Loucy (cell line): ENCODE measurements around the gene GTF2B.

Experiments used
- H2AFZ ChIP-seq: fragments of 200-600 bp; sonication (generic); 2 replicates; pipeline ENCODE4 v1.6.0; 2016; ENCODE audit warnings: antibody characterized with exemption, mild to moderate bottlenecking, low read length, moderate library complexity
- H3F3A ChIP-seq: fragments of 200-600 bp; 2 replicates; pipeline ENCODE4 v1.6.0; 2016; ENCODE audit warnings: antibody characterized with exemption, low read depth, mild to moderate bottlenecking
- H3K27me3 ChIP-seq: fragments of 200-600 bp; sonication (generic); 2 replicates; pipeline ENCODE4 v1.6.1; 2014; ENCODE audit warnings: low read length, mild to moderate bottlenecking; ENCODE audit not compliant: insufficient read depth, poor library complexity, severe bottlenecking
- H3K36me3 ChIP-seq: fragments of 200-600 bp; sonication (generic); 2 replicates; pipeline ENCODE4 v1.6.1; 2016; ENCODE audit warnings: low read length; ENCODE audit not compliant: insufficient read depth
- H3K4me1 ChIP-seq: fragments of 200-600 bp; sonication (generic); 2 replicates; pipeline ENCODE4 v1.5.1; 2014; ENCODE audit warnings: low read length, mild to moderate bottlenecking; ENCODE audit not compliant: insufficient read depth, poor library complexity, severe bottlenecking
- H3K4me2 ChIP-seq: fragments of 200-600 bp; sonication (generic); 2 replicates; pipeline ENCODE4 v1.6.0; 2014; ENCODE audit warnings: antibody characterized with exemption, low read length, low read depth, mild to moderate bottlenecking; ENCODE audit not compliant: poor library complexity, severe bottlenecking
- H3K4me3 ChIP-seq: fragments of 200-600 bp; sonication (generic); 2 replicates; pipeline ENCODE4 v1.5.1; 2014; ENCODE audit warnings: low read length, mild to moderate bottlenecking, mixed read lengths; ENCODE audit not compliant: poor library complexity, severe bottlenecking
- H3K79me2 ChIP-seq: fragments of 200-600 bp; sonication (generic); 2 replicates; pipeline ENCODE4 v1.6.1; 2014; ENCODE audit warnings: low read length; ENCODE audit not compliant: insufficient read depth
- H3K9ac ChIP-seq: fragments of 200-600 bp; sonication (generic); 2 replicates; pipeline ENCODE4 v1.6.0; 2014; ENCODE audit warnings: mild to moderate bottlenecking, low read depth, low read length, moderate library complexity; ENCODE audit not compliant: poor library complexity, severe bottlenecking
- H3K9me2 ChIP-seq: fragments of 200-600 bp; sonication (generic); replicated peaks from 2 replicates; pipeline ENCODE4 v1.6.1; 2016; ENCODE audit warnings: low read depth, low read length, mixed read lengths
- H3K9me3 ChIP-seq: fragments of 200-600 bp; sonication (generic); 2 replicates; pipeline ENCODE4 v1.6.1; 2014; ENCODE audit warnings: mild to moderate bottlenecking, antibody characterized with exemption, low read length, low read depth; ENCODE audit not compliant: insufficient read depth
- H4K20me1 ChIP-seq: fragments of 200-600 bp; sonication (generic); 2 replicates; pipeline ENCODE4 v1.6.0; 2014; ENCODE audit warnings: antibody characterized with exemption, low read length, mild to moderate bottlenecking; ENCODE audit not compliant: insufficient read depth, poor library complexity, severe bottlenecking
- CTCF ChIP-seq: fragments of 200-600 bp; sonication (generic); conservative IDR thresholded peaks from 2 replicates; pipeline ENCODE4 v1.5.1; 2014; ENCODE audit warnings: mild to moderate bottlenecking, antibody characterized with exemption, low read length
- EZH2phosphoT487 ChIP-seq: fragments of 200-600 bp; IDR thresholded peaks from 2 replicates; pipeline ENCODE4 v1.6.1; 2018; ENCODE audit warnings: antibody characterized with exemption, mild to moderate bottlenecking, moderate library complexity, borderline replicate concordance

GTF2B gene

DNA sequence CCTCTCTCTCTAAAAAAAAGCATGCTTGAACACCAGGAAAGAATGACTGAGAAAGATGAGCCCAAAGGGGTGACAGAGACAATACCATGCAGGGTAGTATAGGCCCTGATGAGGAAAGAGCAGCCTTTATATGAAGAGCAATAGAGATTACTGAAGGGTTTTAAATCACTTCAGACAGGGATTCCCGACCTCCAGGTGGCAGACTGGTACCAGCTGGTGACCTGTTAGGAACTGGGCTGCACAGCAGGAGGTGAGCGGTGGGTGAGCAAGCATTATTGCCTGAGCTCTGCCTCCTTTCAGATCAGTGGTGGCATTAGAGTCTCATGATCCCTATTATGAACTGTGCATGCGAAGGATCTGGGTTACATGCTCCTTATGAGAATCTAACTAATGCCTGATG is 30.8 kb upstream of the GTF2B start:
- H3K9me2 ChIP-seq = no peaks in the 10 kb centered on the region
- no peaks in the 10 kb centered on the region for H3K4me1 ChIP-seq
- no peak overlapping the region for H3K4me3 ChIP-seq
- no peaks in the 10 kb centered on the region for H3K27me3 ChIP-seq
- H3F3A ChIP-seq = no peaks in the 10 kb centered on the region
- no peak overlapping the region for H3K9ac ChIP-seq
- no peak overlapping the region for H2AFZ ChIP-seq
- H3K79me2 ChIP-seq = no peaks in the 10 kb centered on the region
- no peak overlapping the region for H3K4me2 ChIP-seq
- peaks cover 9% of the 10 kb centered on the region; the same call in 1 of the 2 replicates for H3K36me3 ChIP-seq
- TF ChIP-seq EZH2phosphoT487 = no peak
- no peak for TF ChIP-seq CTCF
- no peaks in the 10 kb centered on the region for H4K20me1 ChIP-seq
- H3K9me3 ChIP-seq = peaks cover 12% of the 10 kb centered on the region

DNA sequence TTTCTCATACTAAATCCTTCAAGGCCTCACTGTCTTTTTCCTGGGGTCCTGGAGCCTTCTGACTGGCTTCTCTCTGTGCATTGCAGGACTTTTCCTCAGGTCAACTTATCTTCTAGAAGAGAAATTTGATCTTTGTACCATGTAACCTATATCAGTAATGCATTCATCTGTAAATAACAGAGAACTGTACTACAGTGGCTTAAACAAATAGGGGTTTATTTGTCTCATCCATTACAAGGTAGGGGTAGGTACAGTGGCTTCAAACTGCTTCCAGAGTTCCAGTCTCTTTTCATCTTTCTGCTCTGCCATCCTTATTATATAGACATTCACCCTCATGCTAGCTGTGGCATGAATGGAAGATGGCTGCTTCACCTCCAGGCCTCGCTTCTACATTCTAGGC is 29.5 kb upstream of the GTF2B start:
- no peak overlapping the region for H3K4me3 ChIP-seq

DNA sequence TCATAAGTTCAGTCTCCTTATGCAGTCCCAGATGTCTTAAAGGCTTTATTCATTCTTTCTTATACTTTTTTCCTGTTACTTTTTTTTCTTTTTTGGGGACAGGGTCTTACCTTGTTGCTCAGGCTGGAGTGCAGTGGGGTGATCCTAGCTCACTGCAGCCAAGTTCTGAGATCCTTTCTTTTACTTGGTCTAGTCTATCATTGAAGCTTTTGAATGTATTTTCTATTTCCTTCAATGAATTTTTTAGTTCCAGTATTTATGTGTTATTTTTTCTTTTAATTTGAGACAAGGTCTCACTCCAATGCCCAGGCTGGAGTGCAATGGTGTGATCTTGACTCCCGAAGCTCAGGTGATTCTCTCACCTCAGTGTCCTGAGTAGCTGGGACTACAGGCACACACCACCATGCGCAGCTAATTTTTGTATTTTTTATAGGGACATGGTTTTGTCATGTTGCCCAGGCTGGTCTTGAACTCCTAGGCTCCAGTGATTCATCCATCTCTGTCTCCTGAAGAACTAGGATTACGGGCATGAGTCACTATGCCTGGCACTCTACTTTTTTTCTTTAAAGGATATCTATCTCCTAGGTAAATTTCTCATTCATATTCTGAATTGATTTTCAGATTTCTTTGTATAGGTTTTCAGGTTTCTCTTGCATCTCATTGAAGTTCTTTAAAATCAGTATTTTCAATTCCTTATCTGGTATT is 26.1 kb upstream of the GTF2B start:
- no peaks in the 10 kb centered on the region for H4K20me1 ChIP-seq
- H3K9me3 ChIP-seq = peaks cover 19% of the 10 kb centered on the region

More for the DNA sequence above, 29.5 kb upstream of the GTF2B start:
- no peaks in the 10 kb centered on the region for H3K9me2 ChIP-seq
- H3K4me2 ChIP-seq = no peak overlapping the region
- TF ChIP-seq EZH2phosphoT487 (no peak), CTCF (no peak)
- no peaks in the 10 kb centered on the region for H3K79me2 ChIP-seq
- H3K4me1 ChIP-seq = no peaks in the 10 kb centered on the region
- no peaks in the 10 kb centered on the region for H4K20me1 ChIP-seq
- no peak overlapping the region for H3K9ac ChIP-seq
- H2AFZ ChIP-seq = no peak overlapping the region
- H3K27me3 ChIP-seq = no peaks in the 10 kb centered on the region
- no peaks in the 10 kb centered on the region for H3F3A ChIP-seq
- peaks cover 19% of the 10 kb centered on the region for H3K9me3 ChIP-seq
- H3K36me3 ChIP-seq = peaks cover 9% of the 10 kb centered on the region; the same call in 1 of the 2 replicates

More for the DNA sequence above, 26.1 kb upstream of the GTF2B start:
- no peaks in the 10 kb centered on the region for H3K4me1 ChIP-seq
- no peak for TF ChIP-seq CTCF
- TF ChIP-seq EZH2phosphoT487 = no peak
- H2AFZ ChIP-seq = no peak overlapping the region
- no peak overlapping the region for H3K9ac ChIP-seq
- no peaks in the 10 kb centered on the region for H3K9me2 ChIP-seq
- no peaks in the 10 kb centered on the region for H3K27me3 ChIP-seq
- H3K79me2 ChIP-seq = no peaks in the 10 kb centered on the region
- no peak overlapping the region for H3K4me3 ChIP-seq
- no peaks in the 10 kb centered on the region for H3K36me3 ChIP-seq
- no peaks in the 10 kb centered on the region for H3F3A ChIP-seq
- peak overlapping the region; percentile 13 for H3K4me2 ChIP-seq
